ENCODE measurements around the gene PPP1R8. TPM values are rescaled to one million over a fixed set of nuclear protein-coding genes. Genes with fewer than 3 reads are reported as not detected.

PPP1R8 gene
- total and polyA plus RNA-seq, 3 donors from 2014 or later = 39.4 to 57.7 (median 49.4) TPM

GRCh38 chr1:27872802-27873551, 42.4 kb downstream of the PPP1R8 start:
- no peak for DNase-seq

DNA sequence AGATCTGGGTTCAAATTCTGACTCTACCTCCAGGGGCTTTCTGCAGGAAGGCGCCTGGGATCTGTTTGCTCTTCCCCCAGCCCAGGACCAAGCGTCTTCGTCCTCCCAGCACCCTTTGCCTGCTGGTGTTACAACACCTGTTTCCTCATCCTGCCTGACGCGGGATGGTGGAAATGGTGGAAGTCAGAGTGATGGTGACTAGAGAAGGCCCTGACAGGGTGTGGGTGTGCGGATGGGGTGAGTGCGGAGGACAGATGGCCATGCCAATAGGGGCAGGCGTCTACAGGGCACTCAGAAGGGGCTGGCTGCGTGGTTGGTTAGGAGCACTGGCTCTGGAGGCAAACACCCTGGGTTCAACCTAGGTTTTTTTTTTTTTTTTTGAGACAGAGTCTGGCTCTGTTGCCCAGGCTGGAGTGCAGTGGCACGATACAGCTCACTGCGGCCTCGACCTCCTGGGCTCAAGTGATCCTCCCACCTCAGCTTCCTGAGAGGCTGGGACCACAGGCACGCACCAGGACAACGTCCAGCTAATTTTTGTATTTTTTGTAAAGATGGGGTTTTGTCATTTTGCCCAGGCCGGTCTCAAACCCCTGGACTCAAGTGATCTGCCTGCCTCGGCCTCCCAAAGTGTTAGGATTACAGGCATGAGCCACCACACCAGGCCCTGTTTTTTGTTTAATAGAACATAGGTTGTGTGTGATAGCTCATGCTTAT, 43.2 kb downstream of the PPP1R8 start:
- Histone ChIP-seq H3K27ac (peak overlapping the region; percentile 71 to 80), H3K4me3 (peak overlapping the region; percentile 61 to 77), H3K27me3 (no peaks in the 10 kb centered on the region), H3K9me3 (no peaks in the 10 kb centered on the region), H3K36me3 (ENCODE audit: low read depth, missing control alignments) (no peaks in the 10 kb centered on the region), H3K4me1 (peaks cover 9% of the 10 kb centered on the region)
- intact Hi-C loops (cut with DNase I; ENCODE audit: low total_unique reads) = no loop called here
- peak; percentile 53 for DNase-seq
- TF ChIP-seq POLR2A (IDR thresholded peaks at IDR 0.05) (no peak), CTCF (IDR thresholded peaks at IDR 0.05) (no peak)
- WGBS, 2 donors = 61 to 65% methylated on average over 15 to 16 of the region's 16 CpGs

More at GRCh38 chr1:27872802-27873551, 42.4 kb downstream of the PPP1R8 start:
- intact Hi-C loops (cut with DNase I; ENCODE audit: low total_unique reads) = no loop called here
- no peaks in the 10 kb centered on the region for H3K27me3 ChIP-seq
- peaks cover 18% of the 10 kb centered on the region for H3K4me1 ChIP-seq
- TF ChIP-seq CTCF (IDR thresholded peaks at IDR 0.05) (no peak), POLR2A (IDR thresholded peaks at IDR 0.05) (no peak)
- no peaks in the 10 kb centered on the region for H3K36me3 ChIP-seq (ENCODE audit: low read depth, missing control alignments)
- peak overlapping the region; percentile 71 to 80 for H3K27ac ChIP-seq
- 9 to 12% methylated on average over 27 to 38 of the region's 38 CpGs for WGBS, 2 donors
- H3K9me3 ChIP-seq = no peaks in the 10 kb centered on the region
- H3K4me3 ChIP-seq = peak overlapping the region; percentile 61 to 77

DNA sequence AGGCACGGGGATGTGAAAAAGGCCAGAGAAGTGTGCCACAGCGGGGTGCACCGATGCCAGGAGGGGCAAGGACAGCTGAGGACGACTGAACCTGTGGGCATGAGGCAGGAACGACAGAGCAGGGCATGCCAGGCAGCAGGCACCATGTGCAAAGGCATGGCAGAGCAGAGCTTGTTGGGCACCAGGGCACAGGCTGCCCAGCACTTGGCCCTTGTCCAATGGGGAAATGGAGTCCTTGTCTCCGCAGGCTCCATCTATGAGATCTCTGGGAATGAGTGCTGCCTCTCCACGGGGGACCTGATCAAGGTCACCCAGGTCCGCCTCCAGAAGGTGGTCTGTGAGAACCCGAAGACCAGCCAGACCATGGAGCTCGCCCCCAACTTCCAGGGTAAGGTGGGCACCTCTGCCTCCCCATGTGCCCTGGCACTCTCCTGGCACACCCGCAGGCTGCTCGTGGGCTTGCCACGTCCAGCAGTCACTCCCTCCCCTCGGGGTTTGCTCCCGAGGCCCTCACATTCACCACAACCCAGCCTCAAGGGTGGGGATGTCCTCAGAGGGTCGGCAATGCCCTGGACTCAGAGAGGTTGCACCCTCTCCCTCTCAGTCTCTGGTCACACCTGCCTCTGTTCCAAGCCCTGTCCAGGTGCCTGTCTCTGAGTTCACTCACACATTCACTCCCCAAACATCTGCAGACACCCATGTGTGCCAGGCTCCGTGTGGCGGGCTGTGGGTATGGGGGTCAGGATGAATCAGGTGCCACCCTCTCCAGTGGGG, 45.9 kb downstream of the PPP1R8 start:
- no peaks in the 10 kb centered on the region for H3K36me3 ChIP-seq (ENCODE audit: low read depth, missing control alignments)
- no peak overlapping the region for H3K4me3 ChIP-seq
- H3K27me3 ChIP-seq = no peaks in the 10 kb centered on the region
- no peaks in the 10 kb centered on the region for H3K9me3 ChIP-seq
- intact Hi-C loops (cut with DNase I; ENCODE audit: low total_unique reads) = no loop called here
- TF ChIP-seq POLR2A (IDR thresholded peaks at IDR 0.05) (no peak), CTCF (IDR thresholded peaks at IDR 0.05) (no peak)
- DNase-seq = no peak
- H3K27ac ChIP-seq = peak overlapping the region; percentile 71 to 72
- WGBS, 2 donors = 75 to 82% methylated on average over 6 to 18 of the region's 18 CpGs
- H3K4me1 ChIP-seq = peaks cover 3% of the 10 kb centered on the region

- no peak overlapping the region for H3K4me3 ChIP-seq
- no peak for DNase-seq
- no peak overlapping the region for H3K27ac ChIP-seq
- intact Hi-C loops (cut with DNase I; ENCODE audit: low total_unique reads) = no loop called here
- H3K4me1 ChIP-seq = peaks cover 3% of the 10 kb centered on the region
- TF ChIP-seq POLR2A (IDR thresholded peaks at IDR 0.05) (no peak), CTCF (IDR thresholded peaks at IDR 0.05) (no peak)
- H3K36me3 ChIP-seq (ENCODE audit: low read depth, missing control alignments) = no peaks in the 10 kb centered on the region
- WGBS, 2 donors = 96 to 100% methylated on average over 2 of the region's 2 CpGs
- no peaks in the 10 kb centered on the region for H3K9me3 ChIP-seq
- no peaks in the 10 kb centered on the region for H3K27me3 ChIP-seq
Observed at GRCh38 chr1:27877115-27877416, 46.5 kb downstream of the PPP1R8 start.
